ENCODE data around the gene KYNU. TPM values are rescaled to one million over a fixed set of nuclear protein-coding genes. Genes with fewer than 3 reads are reported as not detected.

The KYNU gene
- total RNA-seq, 1 experiment from 2014 or later: 78.7 TPM

DNA sequence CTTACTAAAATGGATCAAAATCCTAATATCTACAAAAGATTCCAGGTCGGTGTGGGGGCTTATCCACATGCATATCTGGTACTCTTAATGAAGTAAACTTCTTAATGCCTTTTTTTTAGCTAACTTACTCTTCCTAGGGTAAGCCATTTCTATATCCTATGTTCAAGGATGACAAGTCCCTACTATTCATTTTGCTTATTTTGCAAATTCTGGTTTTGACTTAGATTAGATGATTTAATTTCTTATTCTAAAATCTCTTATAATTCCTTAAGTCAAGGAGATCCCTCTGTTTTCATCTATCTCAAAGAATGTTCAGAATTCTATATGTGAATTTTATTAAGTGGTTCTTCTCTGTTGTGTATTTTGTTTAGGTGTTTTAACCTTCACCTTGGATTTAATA is 79.7 kb downstream of the KYNU start:
- TF ChIP-seq, protein P1, sequence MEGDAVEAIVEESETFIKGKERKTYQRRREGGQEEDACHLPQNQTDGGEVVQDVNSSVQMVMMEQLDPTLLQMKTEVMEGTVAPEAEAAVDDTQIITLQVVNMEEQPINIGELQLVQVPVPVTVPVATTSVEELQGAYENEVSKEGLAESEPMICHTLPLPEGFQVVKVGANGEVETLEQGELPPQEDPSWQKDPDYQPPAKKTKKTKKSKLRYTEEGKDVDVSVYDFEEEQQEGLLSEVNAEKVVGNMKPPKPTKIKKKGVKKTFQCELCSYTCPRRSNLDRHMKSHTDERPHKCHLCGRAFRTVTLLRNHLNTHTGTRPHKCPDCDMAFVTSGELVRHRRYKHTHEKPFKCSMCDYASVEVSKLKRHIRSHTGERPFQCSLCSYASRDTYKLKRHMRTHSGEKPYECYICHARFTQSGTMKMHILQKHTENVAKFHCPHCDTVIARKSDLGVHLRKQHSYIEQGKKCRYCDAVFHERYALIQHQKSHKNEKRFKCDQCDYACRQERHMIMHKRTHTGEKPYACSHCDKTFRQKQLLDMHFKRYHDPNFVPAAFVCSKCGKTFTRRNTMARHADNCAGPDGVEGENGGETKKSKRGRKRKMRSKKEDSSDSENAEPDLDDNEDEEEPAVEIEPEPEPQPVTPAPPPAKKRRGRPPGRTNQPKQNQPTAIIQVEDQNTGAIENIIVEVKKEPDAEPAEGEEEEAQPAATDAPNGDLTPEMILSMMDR (IDR thresholded peaks at IDR 0.05; ENCODE audit: unreplicated experiment): no peak
- intact Hi-C loops (cut with micrococcal nuclease; ENCODE audit: unreplicated experiment): no loop called here
- no TSS peak for BruUV-seq (replicated peaks)
- H3K36me3 Mint-ChIP-seq (ENCODE audit: insufficient read depth, unreplicated experiment): peaks cover 48% of the 10 kb centered on the region
- H3K27me3 Mint-ChIP-seq (ENCODE audit: unreplicated experiment): no peaks in the 10 kb centered on the region
- no peak for DNase-seq
- no peak overlapping the region for H3K27ac Mint-ChIP-seq (ENCODE audit: unreplicated experiment)
- H3K9me3 Mint-ChIP-seq (ENCODE audit: low read depth, unreplicated experiment): no peaks in the 10 kb centered on the region
- CTCF ChIA-PET: no interaction called here
- no peak overlapping the region for H3K4me3 Mint-ChIP-seq (ENCODE audit: low read depth, unreplicated experiment)
- H3K4me1 Mint-ChIP-seq (ENCODE audit: low read depth, unreplicated experiment): peaks cover 10% of the 10 kb centered on the region

DNA sequence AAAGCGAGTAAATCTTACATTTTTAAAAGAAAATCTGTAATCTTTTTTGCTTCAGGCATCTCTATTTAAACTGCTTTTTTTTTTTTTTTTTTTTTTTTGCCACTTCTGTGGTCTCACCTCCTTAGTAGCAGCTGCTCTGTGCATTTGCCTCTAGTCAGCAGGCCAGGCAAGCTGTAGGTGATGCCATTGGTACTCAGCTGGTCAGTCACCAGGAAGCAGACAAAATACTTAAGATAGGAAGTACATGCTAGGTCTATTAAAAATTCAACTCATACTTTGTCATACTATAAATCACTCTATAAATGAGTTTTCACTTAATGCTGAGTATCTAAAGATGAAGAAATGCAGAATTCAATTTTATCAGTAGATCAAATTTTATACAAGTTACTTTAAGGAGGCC is 83.7 kb downstream of the KYNU start:
- H3K27me3 Mint-ChIP-seq (ENCODE audit: unreplicated experiment): no peaks in the 10 kb centered on the region
- TF ChIP-seq, protein P1 (IDR thresholded peaks at IDR 0.05; ENCODE audit: unreplicated experiment): no peak
- H3K4me1 Mint-ChIP-seq (ENCODE audit: low read depth, unreplicated experiment): peaks cover 17% of the 10 kb centered on the region
- peaks cover 65% of the 10 kb centered on the region for H3K36me3 Mint-ChIP-seq (ENCODE audit: insufficient read depth, unreplicated experiment)
- no TSS peak for BruUV-seq (replicated peaks)
- intact Hi-C loops (cut with micrococcal nuclease; ENCODE audit: unreplicated experiment): no loop called here
- peaks cover 3% of the 10 kb centered on the region for H3K9me3 Mint-ChIP-seq (ENCODE audit: low read depth, unreplicated experiment)
- DNase-seq: no peak
- no peak overlapping the region for H3K4me3 Mint-ChIP-seq (ENCODE audit: low read depth, unreplicated experiment)
- no peak overlapping the region for H3K27ac Mint-ChIP-seq (ENCODE audit: unreplicated experiment)
- CTCF ChIA-PET: no interaction called here

DNA sequence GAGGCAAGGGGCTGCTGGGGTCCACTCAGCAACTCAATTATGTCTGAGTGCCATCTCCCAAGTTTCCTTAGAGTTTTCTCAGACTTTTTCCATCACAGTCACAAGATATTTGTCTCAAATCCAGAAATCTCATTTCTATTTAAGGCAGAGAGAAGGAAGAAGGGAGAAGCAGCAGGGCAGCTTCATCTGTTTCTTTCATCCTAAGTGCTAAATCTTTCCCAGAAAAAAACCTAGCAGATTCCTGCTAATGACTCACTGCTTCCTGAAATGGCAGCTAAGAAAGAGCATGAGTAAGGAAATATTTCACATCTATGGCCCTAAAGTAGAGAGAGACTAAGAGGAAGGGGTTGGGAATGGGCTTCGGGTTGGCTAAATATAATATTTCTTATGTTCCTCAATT is 88.0 kb downstream of the KYNU start:
- DNase-seq: no peak
- no TSS peak for BruUV-seq (replicated peaks)
- TF ChIP-seq, protein P1 (IDR thresholded peaks at IDR 0.05; ENCODE audit: unreplicated experiment): no peak
- Mint-ChIP-seq H3K27me3 (ENCODE audit: unreplicated experiment) (no peaks in the 10 kb centered on the region), H3K4me1 (ENCODE audit: low read depth, unreplicated experiment) (peaks cover 17% of the 10 kb centered on the region), H3K9me3 (ENCODE audit: low read depth, unreplicated experiment) (peaks cover 3% of the 10 kb centered on the region), H3K4me3 (ENCODE audit: low read depth, unreplicated experiment) (no peak overlapping the region), H3K36me3 (ENCODE audit: insufficient read depth, unreplicated experiment) (peaks cover 63% of the 10 kb centered on the region), H3K27ac (ENCODE audit: unreplicated experiment) (peak overlapping the region; percentile 67)
- CTCF ChIA-PET: no interaction called here
- intact Hi-C loops (cut with micrococcal nuclease; ENCODE audit: unreplicated experiment): no loop called here

DNA sequence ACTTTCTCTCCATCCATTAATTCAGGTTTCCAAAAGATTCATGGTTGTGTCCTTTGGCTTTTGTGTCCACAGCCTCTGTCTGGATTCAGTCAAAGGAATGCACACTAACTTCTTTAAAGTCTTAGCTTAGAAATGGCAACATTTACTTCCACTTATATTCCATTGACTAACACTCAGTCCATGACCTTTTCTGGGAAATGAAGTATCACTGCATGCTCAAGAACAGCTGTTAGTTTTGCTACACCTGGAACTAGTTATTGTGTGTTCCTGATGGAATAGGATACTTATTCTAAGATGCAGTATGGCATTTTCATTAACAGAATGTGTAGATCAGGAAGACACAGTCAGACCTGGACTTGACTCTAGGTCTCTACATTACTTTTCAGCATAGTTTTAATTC is 88.8 kb downstream of the KYNU start:
- Mint-ChIP-seq H3K9me3 (ENCODE audit: low read depth, unreplicated experiment) (peaks cover 3% of the 10 kb centered on the region), H3K4me1 (ENCODE audit: low read depth, unreplicated experiment) (peaks cover 17% of the 10 kb centered on the region), H3K27ac (ENCODE audit: unreplicated experiment) (no peak overlapping the region), H3K36me3 (ENCODE audit: insufficient read depth, unreplicated experiment) (peaks cover 63% of the 10 kb centered on the region), H3K4me3 (ENCODE audit: low read depth, unreplicated experiment) (no peak overlapping the region), H3K27me3 (ENCODE audit: unreplicated experiment) (no peaks in the 10 kb centered on the region)
- intact Hi-C loops (cut with micrococcal nuclease; ENCODE audit: unreplicated experiment): no loop called here
- CTCF ChIA-PET: no interaction called here
- TF ChIP-seq, protein P1 (IDR thresholded peaks at IDR 0.05; ENCODE audit: unreplicated experiment): no peak
- BruUV-seq (replicated peaks): no TSS peak
- DNase-seq: no peak
